ENCODE data around the gene GNG5.
"Not testable (repeated sequence)": the region's sequence is repeated elsewhere in the genome, so short reads cannot be mapped to it uniquely, and the experiment has no call there.

Gene GNG5

GRCh38 chr1:84488107-84488506 is 18.3 kb downstream of the GNG5 start:
- DNase-seq, result no peak

- DNase-seq, result no peak
Measured at GRCh38 chr1:84481317-84481716, 25.1 kb downstream of the GNG5 start.

- no peak for DNase-seq
Measured at GRCh38 chr1:84480650-84481049, 25.7 kb downstream of the GNG5 start.

GRCh38 chr1:84479998-84480397 is 26.4 kb downstream of the GNG5 start:
- DNase-seq, result no peak

GRCh38 chr1:84478876-84479868 is 27.2 kb downstream of the GNG5 start, which contains the start of gene RPF1:
Gene RPF1, plus strand, starts transcription at chr1:84479266. Its CDS starts 16 bp downstream, at chr1:84479282.
- peak; percentile 68 to 78 for DNase-seq

- DNase-seq, result no peak
Measured at GRCh38 chr1:84476225-84476624, 30.2 kb downstream of the GNG5 start.

- no peak for DNase-seq
Measured at GRCh38 chr1:84467298-84467697, 39.1 kb downstream of the GNG5 start.

GRCh38 chr1:84462118-84462517 is 44.3 kb downstream of the GNG5 start:
- DNase-seq, result no peak

GRCh38 chr1:84452436-84452835 is 53.9 kb downstream of the GNG5 start:
- no peak for DNase-seq

GRCh38 chr1:84450910-84451309 is 55.5 kb downstream of the GNG5 start:
- DNase-seq, result no peak

GRCh38 chr1:84448704-84449103 is 57.7 kb downstream of the GNG5 start:
- not testable (repeated sequence) for DNase-seq
